HepG2 (cell line): ENCODE data around the gene VEGFB. TPM values are rescaled to one million over a fixed set of nuclear protein-coding genes. Genes with fewer than 3 reads are reported as not detected.
A peak's percentile ranks its signal among the peaks of the same experiment; 100 is the strongest.

ENCODE experiments used
- ARNT2 ChIP-seq: sonication (generic); formaldehyde crosslinking; IDR thresholded peaks from 2 replicates; pipeline ENCODE4 v1.8.0; 2022; ENCODE audit warnings: mild to moderate bottlenecking, low read depth, missing genetic modification reagents, moderate library complexity
- DNMT3B ChIP-seq: conservative IDR thresholded peaks from 2 replicates; pipeline ENCODE4 v1.6.1; 2016; ENCODE audit warnings: missing biosample characterization, control low read depth
- GFI1 ChIP-seq: sonication (generic); formaldehyde crosslinking; IDR thresholded peaks from 2 replicates; pipeline ENCODE4 v1.5.0; 2020; ENCODE audit warnings: missing genetic modification reagents, mild to moderate bottlenecking, borderline replicate concordance
- IKZF1 ChIP-seq: fragments of 450-650 bp; IDR thresholded peaks from 2 replicates; pipeline ENCODE4 v1.7.1; 2016
- PRDM10 ChIP-seq: sonication (generic); formaldehyde crosslinking; IDR thresholded peaks from 2 replicates; pipeline ENCODE4 v1.4.0; 2020; ENCODE audit warnings: low read depth, missing genetic modification reagents
- TOPORS ChIP-seq: sonication (generic); formaldehyde crosslinking; IDR thresholded peaks from 2 replicates; pipeline ENCODE4 v1.8.0; 2023; ENCODE audit warnings: mild to moderate bottlenecking, missing genetic modification reagents
- ZBTB7B ChIP-seq: sonication (generic); formaldehyde crosslinking; IDR thresholded peaks from 2 replicates; pipeline ENCODE4 v1.4.0; 2020; ENCODE audit warnings: missing genetic modification reagents
- ZFP90 ChIP-seq: sonication (generic); formaldehyde crosslinking; IDR thresholded peaks from 2 replicates; pipeline ENCODE4 v1.8.0; 2022; ENCODE audit warnings: missing genetic modification reagents, mild to moderate bottlenecking, inconsistent platforms, borderline replicate concordance
- ZNF407 ChIP-seq: sonication (generic); formaldehyde crosslinking; IDR thresholded peaks from one replicate; pipeline ENCODE4 v1.5.1; 2020; ENCODE audit warnings: mild to moderate bottlenecking, missing genetic modification reagents; ENCODE audit errors: not compliant biosample characterization
- ZNF414 ChIP-seq: sonication (generic); formaldehyde crosslinking; IDR thresholded peaks from 2 replicates; pipeline ENCODE4 v1.5.0; 2020; ENCODE audit warnings: missing genetic modification reagents
- ZNF432 ChIP-seq: sonication (generic); formaldehyde crosslinking; IDR thresholded peaks from 2 replicates; pipeline ENCODE4 v1.5.0; 2020; ENCODE audit warnings: missing genetic modification reagents, mild to moderate bottlenecking, borderline replicate concordance
- ZNF75D ChIP-seq: sonication (generic); formaldehyde crosslinking; IDR thresholded peaks from 2 replicates; pipeline ENCODE4 v1.8.1; 2023; ENCODE audit warnings: missing genetic modification reagents, mild to moderate bottlenecking, borderline replicate concordance
- ZXDC ChIP-seq: sonication (generic); formaldehyde crosslinking; IDR thresholded peaks from 2 replicates; pipeline ENCODE4 v1.5.0; 2020; ENCODE audit warnings: mild to moderate bottlenecking, missing genetic modification reagents
- polyA plus RNA-seq, 8 experiments: library from polyadenylated mRNA; depleted of rRNA in 3 of 8; stranded (reverse) in 7 of 8; unstranded in 1 of 8; fragments of >200 nt; fragmentation: Illumina TruSeq in 4 of 8; extraction: Trizol in 4 of 8; gene quantifications; 2 replicates each; pipeline versions ENCODE4 v1.2.1 to v1.2.3, GENCODE V29; 2011 to 2016; ENCODE audit warnings: low read depth in 4 of 8, missing spikeins in 1 of 8, mixed read lengths in 1 of 8; ENCODE audit not compliant: insufficient read depth in 1 of 8
- total RNA-seq, 5 experiments: library from RNA; depleted of rRNA; stranded (reverse); fragments of >200 nt; fragmentation: Illumina TruSeq; extraction: Trizol; gene quantifications; 2 replicates each; pipeline ENCODE4 v1.2.3, GENCODE V29; 2016; ENCODE audit warnings: low read depth in 1 of 5

VEGFB gene
- total and polyA plus RNA-seq, 2 of the 13 experiments (the other 11 are each of a cell fraction or from before 2014, with no cell fraction given) = 9.0 to 11.3 TPM

- TF ChIP-seq ZNF75D (no peak), ZNF432 (CRISPR knock-in tag) (no peak), ZBTB7B (CRISPR knock-in tag) (peak; percentile 79), ZXDC (CRISPR knock-in tag) (no peak), ZFP90 (CRISPR knock-in tag) (no peak), ZNF407 (CRISPR knock-in tag) (no peak), ZNF414 (CRISPR knock-in tag) (peak; percentile 49), PRDM10 (CRISPR knock-in tag) (0 out of 2 replicates have a peak, but pooled peaks have one; percentile 46), GFI1 (CRISPR knock-in tag) (no peak; the same call in 1 of the 2 replicates), ARNT2 (no peak), DNMT3B (0 out of 2 replicates have a peak, but pooled peaks have one; percentile 16), TOPORS (CRISPR knock-in tag) (0 out of 2 replicates have a peak, but pooled peaks have one; percentile 41), IKZF1 (no peak)
These were observed 35.3 kb downstream of the VEGFB start (continued) for GRCh38 chr11:64269540-64270220.
